ENCODE results near the gene SEMA5A. TPM values are rescaled to one million over a fixed set of nuclear protein-coding genes. Genes with fewer than 3 reads are reported as not detected.

The SEMA5A gene
- total and polyA plus RNA-seq, 2 of the 13 experiments (the other 11 are each of a cell fraction or from before 2014, with no cell fraction given): 0.01 TPM; not detected in 1

DNA sequence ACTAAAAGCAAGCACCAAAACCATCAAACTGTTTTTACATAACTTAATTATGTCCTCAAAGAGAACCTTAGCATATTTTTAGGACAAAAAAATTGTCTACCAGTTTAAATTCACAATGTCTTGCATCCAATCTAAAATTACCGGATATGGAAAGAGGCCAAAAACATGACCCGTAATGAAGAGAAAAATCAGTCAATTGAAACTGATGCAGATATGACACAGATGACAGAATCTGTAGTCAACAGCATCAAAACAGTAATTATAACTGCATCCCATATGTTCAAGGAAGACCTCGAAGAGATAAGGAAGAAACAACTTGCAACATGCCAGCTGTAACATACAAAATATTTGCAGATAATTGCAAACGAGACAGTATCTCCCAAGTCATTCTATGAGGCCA is 473.2 kb downstream of the SEMA5A start (continued):
- TF ChIP-seq ZNF660 (CRISPR knock-in tag; IDR thresholded peaks at IDR 0.05; ENCODE audit: borderline replicate concordance, low read depth) (no peak), ZNF749 (CRISPR knock-in tag; IDR thresholded peaks at IDR 0.05; ENCODE audit: borderline replicate concordance) (no peak), ZNF234 (CRISPR knock-in tag; conservative IDR thresholded peaks at IDR 0.05) (no peak), ONECUT2 (CRISPR knock-in tag; IDR thresholded peaks at IDR 0.05) (no peak), KLF15 (CRISPR knock-in tag; IDR thresholded peaks at IDR 0.05; ENCODE audit: borderline replicate concordance) (no peak), ZMYM2 (CRISPR knock-in tag; IDR thresholded peaks at IDR 0.05) (no peak), GATAD2A (CRISPR knock-in tag; IDR thresholded peaks at IDR 0.05) (no peak)
- TF ChIP-seq, protein P1, sequence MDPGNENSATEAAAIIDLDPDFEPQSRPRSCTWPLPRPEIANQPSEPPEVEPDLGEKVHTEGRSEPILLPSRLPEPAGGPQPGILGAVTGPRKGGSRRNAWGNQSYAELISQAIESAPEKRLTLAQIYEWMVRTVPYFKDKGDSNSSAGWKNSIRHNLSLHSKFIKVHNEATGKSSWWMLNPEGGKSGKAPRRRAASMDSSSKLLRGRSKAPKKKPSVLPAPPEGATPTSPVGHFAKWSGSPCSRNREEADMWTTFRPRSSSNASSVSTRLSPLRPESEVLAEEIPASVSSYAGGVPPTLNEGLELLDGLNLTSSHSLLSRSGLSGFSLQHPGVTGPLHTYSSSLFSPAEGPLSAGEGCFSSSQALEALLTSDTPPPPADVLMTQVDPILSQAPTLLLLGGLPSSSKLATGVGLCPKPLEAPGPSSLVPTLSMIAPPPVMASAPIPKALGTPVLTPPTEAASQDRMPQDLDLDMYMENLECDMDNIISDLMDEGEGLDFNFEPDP (CRISPR knock-in tag; conservative IDR thresholded peaks at IDR 0.05): no peak
- TF ChIP-seq, protein P2, sequence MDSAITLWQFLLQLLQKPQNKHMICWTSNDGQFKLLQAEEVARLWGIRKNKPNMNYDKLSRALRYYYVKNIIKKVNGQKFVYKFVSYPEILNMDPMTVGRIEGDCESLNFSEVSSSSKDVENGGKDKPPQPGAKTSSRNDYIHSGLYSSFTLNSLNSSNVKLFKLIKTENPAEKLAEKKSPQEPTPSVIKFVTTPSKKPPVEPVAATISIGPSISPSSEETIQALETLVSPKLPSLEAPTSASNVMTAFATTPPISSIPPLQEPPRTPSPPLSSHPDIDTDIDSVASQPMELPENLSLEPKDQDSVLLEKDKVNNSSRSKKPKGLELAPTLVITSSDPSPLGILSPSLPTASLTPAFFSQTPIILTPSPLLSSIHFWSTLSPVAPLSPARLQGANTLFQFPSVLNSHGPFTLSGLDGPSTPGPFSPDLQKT (CRISPR knock-in tag; IDR thresholded peaks at IDR 0.05; ENCODE audit: borderline replicate concordance): no peak
- TF ChIP-seq, protein P3, sequence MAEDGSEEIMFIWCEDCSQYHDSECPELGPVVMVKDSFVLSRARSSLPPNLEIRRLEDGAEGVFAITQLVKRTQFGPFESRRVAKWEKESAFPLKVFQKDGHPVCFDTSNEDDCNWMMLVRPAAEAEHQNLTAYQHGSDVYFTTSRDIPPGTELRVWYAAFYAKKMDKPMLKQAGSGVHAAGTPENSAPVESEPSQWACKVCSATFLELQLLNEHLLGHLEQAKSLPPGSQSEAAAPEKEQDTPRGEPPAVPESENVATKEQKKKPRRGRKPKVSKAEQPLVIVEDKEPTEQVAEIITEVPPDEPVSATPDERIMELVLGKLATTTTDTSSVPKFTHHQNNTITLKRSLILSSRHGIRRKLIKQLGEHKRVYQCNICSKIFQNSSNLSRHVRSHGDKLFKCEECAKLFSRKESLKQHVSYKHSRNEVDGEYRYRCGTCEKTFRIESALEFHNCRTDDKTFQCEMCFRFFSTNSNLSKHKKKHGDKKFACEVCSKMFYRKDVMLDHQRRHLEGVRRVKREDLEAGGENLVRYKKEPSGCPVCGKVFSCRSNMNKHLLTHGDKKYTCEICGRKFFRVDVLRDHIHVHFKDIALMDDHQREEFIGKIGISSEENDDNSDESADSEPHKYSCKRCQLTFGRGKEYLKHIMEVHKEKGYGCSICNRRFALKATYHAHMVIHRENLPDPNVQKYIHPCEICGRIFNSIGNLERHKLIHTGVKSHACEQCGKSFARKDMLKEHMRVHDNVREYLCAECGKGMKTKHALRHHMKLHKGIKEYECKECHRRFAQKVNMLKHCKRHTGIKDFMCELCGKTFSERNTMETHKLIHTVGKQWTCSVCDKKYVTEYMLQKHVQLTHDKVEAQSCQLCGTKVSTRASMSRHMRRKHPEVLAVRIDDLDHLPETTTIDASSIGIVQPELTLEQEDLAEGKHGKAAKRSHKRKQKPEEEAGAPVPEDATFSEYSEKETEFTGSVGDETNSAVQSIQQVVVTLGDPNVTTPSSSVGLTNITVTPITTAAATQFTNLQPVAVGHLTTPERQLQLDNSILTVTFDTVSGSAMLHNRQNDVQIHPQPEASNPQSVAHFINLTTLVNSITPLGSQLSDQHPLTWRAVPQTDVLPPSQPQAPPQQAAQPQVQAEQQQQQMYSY (CRISPR knock-in tag; IDR thresholded peaks at IDR 0.05): no peak
- TF ChIP-seq, protein P4, sequence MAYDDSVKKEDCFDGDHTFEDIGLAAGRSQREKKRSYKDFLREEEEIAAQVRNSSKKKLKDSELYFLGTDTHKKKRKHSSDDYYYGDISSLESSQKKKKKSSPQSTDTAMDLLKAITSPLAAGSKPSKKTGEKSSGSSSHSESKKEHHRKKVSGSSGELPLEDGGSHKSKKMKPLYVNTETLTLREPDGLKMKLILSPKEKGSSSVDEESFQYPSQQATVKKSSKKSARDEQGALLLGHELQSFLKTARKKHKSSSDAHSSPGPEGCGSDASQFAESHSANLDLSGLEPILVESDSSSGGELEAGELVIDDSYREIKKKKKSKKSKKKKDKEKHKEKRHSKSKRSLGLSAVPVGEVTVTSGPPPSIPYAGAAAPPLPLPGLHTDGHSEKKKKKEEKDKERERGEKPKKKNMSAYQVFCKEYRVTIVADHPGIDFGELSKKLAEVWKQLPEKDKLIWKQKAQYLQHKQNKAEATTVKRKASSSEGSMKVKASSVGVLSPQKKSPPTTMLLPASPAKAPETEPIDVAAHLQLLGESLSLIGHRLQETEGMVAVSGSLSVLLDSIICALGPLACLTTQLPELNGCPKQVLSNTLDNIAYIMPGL (CRISPR knock-in tag; IDR thresholded peaks at IDR 0.05; ENCODE audit: borderline replicate concordance in 1 of 2, low read depth in 1 of 2): no peak
